Stomach (tissue), 4 donors: ENCODE results near the gene GLRX2.

ENCODE experiments used
- EP300 ChIP-seq: sonication (generic); formaldehyde crosslinking; IDR thresholded peaks from one replicate; pipeline ENCODE4 v1.6.1; 2017; ENCODE audit warnings: antibody characterized with exemption
- TF ChIP-seq, protein P1 (sequence below), 7 experiments: fragments of 450-650 bp in 4 of 7; fragments of 200-600 bp in 3 of 7; sonication (generic) in 3 of 7; IDR thresholded peaks; one replicate each; pipeline ENCODE4 v1.5.1; 2016 to 2019; ENCODE audit warnings: antibody characterized with exemption in 7 of 7, control low read depth in 2 of 7, mild to moderate bottlenecking in 1 of 7

- TF ChIP-seq, protein P1, sequence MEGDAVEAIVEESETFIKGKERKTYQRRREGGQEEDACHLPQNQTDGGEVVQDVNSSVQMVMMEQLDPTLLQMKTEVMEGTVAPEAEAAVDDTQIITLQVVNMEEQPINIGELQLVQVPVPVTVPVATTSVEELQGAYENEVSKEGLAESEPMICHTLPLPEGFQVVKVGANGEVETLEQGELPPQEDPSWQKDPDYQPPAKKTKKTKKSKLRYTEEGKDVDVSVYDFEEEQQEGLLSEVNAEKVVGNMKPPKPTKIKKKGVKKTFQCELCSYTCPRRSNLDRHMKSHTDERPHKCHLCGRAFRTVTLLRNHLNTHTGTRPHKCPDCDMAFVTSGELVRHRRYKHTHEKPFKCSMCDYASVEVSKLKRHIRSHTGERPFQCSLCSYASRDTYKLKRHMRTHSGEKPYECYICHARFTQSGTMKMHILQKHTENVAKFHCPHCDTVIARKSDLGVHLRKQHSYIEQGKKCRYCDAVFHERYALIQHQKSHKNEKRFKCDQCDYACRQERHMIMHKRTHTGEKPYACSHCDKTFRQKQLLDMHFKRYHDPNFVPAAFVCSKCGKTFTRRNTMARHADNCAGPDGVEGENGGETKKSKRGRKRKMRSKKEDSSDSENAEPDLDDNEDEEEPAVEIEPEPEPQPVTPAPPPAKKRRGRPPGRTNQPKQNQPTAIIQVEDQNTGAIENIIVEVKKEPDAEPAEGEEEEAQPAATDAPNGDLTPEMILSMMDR (IDR thresholded peaks at IDR 0.05), result no peak
- no peak for TF ChIP-seq EP300
These were observed 26.1 kb upstream of the GLRX2 start for GRCh38 chr1:193131266-193131860.
